Activated naive CD8-positive, alpha-beta T cell treated with anti-CD3 and anti-CD28 coated beads, Interleukin-2, amount 50 U/mL, for 24 hours (primary cell): ENCODE results near the gene TRMT112.

ENCODE experiments used
- ATAC-seq: fragments of 150-1000 bp; cut with Tn5 transposase; one replicate; pipeline ENCODE4 v1.10.0; 2021
- DNase-seq: peaks from one replicate; pipeline ENCODE4 v3.0.0; 2021
- H3K27ac Mint-ChIP-seq: one replicate; pipeline ENCODE4 v1.8.0; 2021; ENCODE audit warnings: mild to moderate bottlenecking, mixed read lengths
- H3K27me3 Mint-ChIP-seq: one replicate; pipeline ENCODE4 v1.8.0; 2021; ENCODE audit warnings: mixed read lengths
- H3K36me3 Mint-ChIP-seq: one replicate; pipeline ENCODE4 v1.8.0; 2021; ENCODE audit warnings: low read depth, mixed read lengths
- H3K4me1 Mint-ChIP-seq: one replicate; pipeline ENCODE4 v1.8.0; 2021; ENCODE audit warnings: mixed read lengths
- H3K4me3 Mint-ChIP-seq: one replicate; pipeline ENCODE4 v1.8.0; 2021; ENCODE audit warnings: mild to moderate bottlenecking, moderate library complexity, mixed read lengths
- H3K9me3 Mint-ChIP-seq: one replicate; pipeline ENCODE4 v1.8.0; 2021; ENCODE audit warnings: mixed read lengths

The TRMT112 gene

GRCh38 chr11:64341851-64342791 is 24.8 kb upstream of the TRMT112 start:
- H3K9me3 Mint-ChIP-seq, result no peaks in the 10 kb centered on the region
- no peak overlapping the region for H3K27ac Mint-ChIP-seq
- ATAC-seq (peak; percentile 77), DNase-seq (peak; percentile 93)
- peaks cover 30% of the 10 kb centered on the region for H3K4me1 Mint-ChIP-seq
- H3K4me3 Mint-ChIP-seq, result peak overlapping the region; percentile 86
- H3K36me3 Mint-ChIP-seq, result peaks cover 15% of the 10 kb centered on the region
- H3K27me3 Mint-ChIP-seq, result no peaks in the 10 kb centered on the region

- no peak for ATAC-seq
- Mint-ChIP-seq H3K27me3 (no peaks in the 10 kb centered on the region), H3K36me3 (peaks cover 13% of the 10 kb centered on the region), H3K9me3 (no peaks in the 10 kb centered on the region), H3K4me1 (peaks cover 30% of the 10 kb centered on the region), H3K4me3 (peak overlapping the region; percentile 86), H3K27ac (no peak overlapping the region)
- no peak for DNase-seq
These were observed 24.1 kb upstream of the TRMT112 start for GRCh38 chr11:64341429-64341828.

GRCh38 chr11:64340671-64341335 is 23.4 kb upstream of the TRMT112 start:
- peak; percentile 22 for ATAC-seq
- DNase-seq, result peak; percentile 92
- H3K4me1 Mint-ChIP-seq, result peaks cover 30% of the 10 kb centered on the region
- H3K27ac Mint-ChIP-seq, result peak overlapping the region; percentile 83
- H3K4me3 Mint-ChIP-seq, result peak overlapping the region; percentile 86
- H3K9me3 Mint-ChIP-seq, result no peaks in the 10 kb centered on the region
- peaks cover 9% of the 10 kb centered on the region for H3K36me3 Mint-ChIP-seq
- no peaks in the 10 kb centered on the region for H3K27me3 Mint-ChIP-seq

GRCh38 chr11:64339754-64340408 is 22.5 kb upstream of the TRMT112 start, which contains the start of gene CCDC88B:
Gene CCDC88B, plus strand, starts transcription at chr11:64340204. Its CDS starts 63 bp downstream, at chr11:64340267.
- Mint-ChIP-seq H3K9me3 (no peaks in the 10 kb centered on the region), H3K4me3 (peak within 1 kb of the TSS; percentile 86), H3K27ac (peak within 1 kb of the TSS; percentile 83), H3K36me3 (peaks cover 6% of the 10 kb centered on the region), H3K27me3 (no peaks in the 10 kb centered on the region), H3K4me1 (peaks cover 37% of the 10 kb centered on the region)
- DNase-seq, result peak; percentile 85
- peak; percentile 86 for ATAC-seq

GRCh38 chr11:64339286-64339685 is 21.9 kb upstream of the TRMT112 start:
- DNase-seq (no peak), ATAC-seq (no peak)
- Mint-ChIP-seq H3K4me1 (peaks cover 38% of the 10 kb centered on the region), H3K36me3 (peaks cover 6% of the 10 kb centered on the region), H3K27me3 (no peaks in the 10 kb centered on the region), H3K4me3 (peak overlapping the region; percentile 86), H3K27ac (peak overlapping the region; percentile 83), H3K9me3 (no peaks in the 10 kb centered on the region)

GRCh38 chr11:64338716-64339115 is 21.4 kb upstream of the TRMT112 start:
- H3K4me1 Mint-ChIP-seq, result peaks cover 39% of the 10 kb centered on the region
- peak overlapping the region; percentile 86 for H3K4me3 Mint-ChIP-seq
- H3K9me3 Mint-ChIP-seq, result no peaks in the 10 kb centered on the region
- H3K36me3 Mint-ChIP-seq, result peaks cover 6% of the 10 kb centered on the region
- peak overlapping the region; percentile 83 for H3K27ac Mint-ChIP-seq
- no peak for DNase-seq
- H3K27me3 Mint-ChIP-seq, result no peaks in the 10 kb centered on the region
- ATAC-seq, result no peak

- Mint-ChIP-seq H3K4me3 (no peak overlapping the region), H3K27ac (no peak overlapping the region), H3K9me3 (no peaks in the 10 kb centered on the region), H3K27me3 (no peaks in the 10 kb centered on the region), H3K36me3 (peaks cover 6% of the 10 kb centered on the region), H3K4me1 (peaks cover 43% of the 10 kb centered on the region)
- ATAC-seq (no peak), DNase-seq (no peak)
These were observed 20.3 kb upstream of the TRMT112 start for GRCh38 chr11:64337538-64338249.

- DNase-seq (peak; percentile 57), ATAC-seq (peak; percentile 79)
- H3K4me1 Mint-ChIP-seq, result peaks cover 41% of the 10 kb centered on the region
- H3K4me3 Mint-ChIP-seq, result no peak overlapping the region
- H3K9me3 Mint-ChIP-seq, result no peaks in the 10 kb centered on the region
- no peaks in the 10 kb centered on the region for H3K27me3 Mint-ChIP-seq
- H3K36me3 Mint-ChIP-seq, result peaks cover 6% of the 10 kb centered on the region
- peak overlapping the region; percentile 57 for H3K27ac Mint-ChIP-seq
These were observed 17.7 kb upstream of the TRMT112 start for GRCh38 chr11:64334764-64335735.

- H3K9me3 Mint-ChIP-seq, result no peaks in the 10 kb centered on the region
- H3K4me1 Mint-ChIP-seq, result peaks cover 31% of the 10 kb centered on the region
- no peak overlapping the region for H3K27ac Mint-ChIP-seq
- ATAC-seq (no peak), DNase-seq (no peak)
- no peak overlapping the region for H3K4me3 Mint-ChIP-seq
- H3K36me3 Mint-ChIP-seq, result peaks cover 6% of the 10 kb centered on the region
- H3K27me3 Mint-ChIP-seq, result no peaks in the 10 kb centered on the region
These were observed 16.2 kb upstream of the TRMT112 start for GRCh38 chr11:64333556-64333955.

- Mint-ChIP-seq H3K36me3 (peaks cover 1% of the 10 kb centered on the region), H3K4me3 (peak overlapping the region; percentile 25), H3K9me3 (no peaks in the 10 kb centered on the region), H3K27me3 (no peaks in the 10 kb centered on the region), H3K27ac (peak overlapping the region; percentile 82), H3K4me1 (peaks cover 28% of the 10 kb centered on the region)
- ATAC-seq (peak; percentile 87), DNase-seq (peak; percentile 88)
These were observed 14.4 kb upstream of the TRMT112 start for GRCh38 chr11:64331569-64332371.

GRCh38 chr11:64330888-64331287 is 13.5 kb upstream of the TRMT112 start:
- Mint-ChIP-seq H3K27me3 (no peaks in the 10 kb centered on the region), H3K27ac (no peak overlapping the region), H3K9me3 (no peaks in the 10 kb centered on the region), H3K4me1 (peaks cover 28% of the 10 kb centered on the region), H3K4me3 (no peak overlapping the region), H3K36me3 (peaks cover 1% of the 10 kb centered on the region)
- DNase-seq (no peak), ATAC-seq (no peak)

GRCh38 chr11:64327993-64328392 is 10.6 kb upstream of the TRMT112 start:
- Mint-ChIP-seq H3K9me3 (no peaks in the 10 kb centered on the region), H3K4me3 (no peak overlapping the region), H3K27me3 (no peaks in the 10 kb centered on the region), H3K4me1 (peaks cover 15% of the 10 kb centered on the region), H3K27ac (no peak overlapping the region), H3K36me3 (no peaks in the 10 kb centered on the region)
- ATAC-seq (no peak), DNase-seq (no peak)
